Smooth muscle cell (in vitro differentiated cells): Measurements from ENCODE around the gene BCR. TPM values are rescaled to one million over a fixed set of nuclear protein-coding genes. Genes with fewer than 3 reads are reported as not detected.

ENCODE experiments used
- DNase-seq: peaks from one replicate; lab custom pipeline; 2025; ENCODE audit not compliant: unreplicated experiment; lab: John Stamatoyannopoulos, UW
- H2AFZ ChIP-seq: fragments of 200-600 bp; sonication (generic); 2 replicates; pipeline ENCODE4 v1.6.0; 2016; ENCODE audit warnings: antibody characterized with exemption, low read depth, mild to moderate bottlenecking
- H3F3A ChIP-seq: fragments of 200-600 bp; sonication (generic); 2 replicates; pipeline ENCODE4 v1.6.0; 2017; ENCODE audit warnings: antibody characterized with exemption, low read depth
- H3K27ac ChIP-seq: fragments of 200-600 bp; sonication (generic); 2 replicates; pipeline ENCODE4 v1.5.1; 2016; ENCODE audit warnings: low read depth, mild to moderate bottlenecking
- H3K27me3 ChIP-seq: fragments of 200-600 bp; sonication (generic); 2 replicates; pipeline ENCODE4 v1.6.1; 2016; ENCODE audit warnings: low read depth, mild to moderate bottlenecking
- H3K36me3 ChIP-seq: fragments of 200-600 bp; sonication (generic); 2 replicates; pipeline ENCODE4 v1.5.1; 2016; ENCODE audit warnings: low read depth
- H3K4me1 ChIP-seq: fragments of 200-600 bp; sonication (generic); 2 replicates; pipeline ENCODE4 v1.5.1; 2016; ENCODE audit warnings: low read depth
- H3K4me2 ChIP-seq: fragments of 200-600 bp; sonication (generic); 2 replicates; pipeline ENCODE4 v1.6.0; 2016; ENCODE audit warnings: mild to moderate bottlenecking
- H3K4me3 ChIP-seq: fragments of 200-600 bp; sonication (generic); 2 replicates; pipeline ENCODE4 v1.5.1; 2016; ENCODE audit warnings: mild to moderate bottlenecking
- H3K79me2 ChIP-seq: fragments of 200-600 bp; sonication (generic); 2 replicates; pipeline ENCODE4 v1.6.0; 2016; ENCODE audit warnings: low read depth, mild to moderate bottlenecking
- H3K9ac ChIP-seq: fragments of 200-600 bp; sonication (generic); 2 replicates; pipeline ENCODE4 v1.6.0; 2016; ENCODE audit warnings: low read depth
- H3K9me3 ChIP-seq: fragments of 200-600 bp; sonication (generic); replicated peaks from 2 replicates; pipeline ENCODE4 v1.5.1; 2016; ENCODE audit warnings: low read depth
- H4K20me1 ChIP-seq: fragments of 200-600 bp; sonication (generic); 2 replicates; pipeline ENCODE4 v1.6.0; 2016; ENCODE audit warnings: low read depth
- WGBS: methylation state at CpG from one replicate; pipeline ENCODE4 v1.1.7; 2016; ENCODE audit warnings: low lambda C conversion rate; 5-methylcytosine and 5-hydroxymethylcytosine counted together
- polyA plus RNA-seq: library from polyadenylated mRNA; unstranded; fragments of >200 nt; fragmentation: Nextera tagmentation; extraction: Ambion mirVana; gene quantifications from 2 replicates; pipeline ENCODE4 v1.2.1, GENCODE V29; 2016
- total RNA-seq: library from RNA; depleted of rRNA; stranded (reverse); fragments of >200 nt; gene quantifications from 2 replicates; pipeline ENCODE4 v1.2.3, GENCODE V29; 2014
- TF ChIP-seq, protein P1 (sequence below): fragments of 200-600 bp; sonication (generic); IDR thresholded peaks from 2 replicates; pipeline ENCODE4 v1.5.1; 2017; ENCODE audit warnings: borderline replicate concordance, mild to moderate bottlenecking, antibody characterized with exemption; ENCODE audit not compliant: insufficient read depth, poor library complexity, severe bottlenecking

Gene BCR
- total and polyA plus RNA-seq, 2 experiments from 2014 or later, result 11.1 to 13.4 TPM

DNA sequence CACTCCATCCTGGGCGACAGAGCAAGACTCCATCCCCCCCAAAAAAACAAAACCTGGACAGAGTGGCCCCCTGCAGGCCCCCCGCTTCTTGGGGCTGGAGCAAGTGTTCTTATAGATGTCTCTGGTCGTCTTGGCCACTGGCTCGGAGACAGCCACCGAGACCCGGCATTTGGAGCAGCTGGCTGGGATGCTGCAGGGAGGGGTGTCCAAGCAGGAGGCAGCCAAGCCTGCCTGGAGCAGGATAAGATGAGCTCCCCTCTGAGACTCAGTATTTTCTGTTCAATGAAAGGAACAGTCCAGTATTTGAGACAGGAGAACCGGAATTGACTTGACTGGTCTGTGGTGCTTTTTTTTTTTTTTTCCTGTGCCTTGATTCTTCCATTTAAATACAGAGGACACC is 44.5 kb downstream of the BCR start:
- Histone ChIP-seq H3K4me1 (peaks cover 11% of the 10 kb centered on the region), H3K36me3 (peaks cover 6% of the 10 kb centered on the region), H3K4me2 (no peak overlapping the region), H3K27me3 (no peaks in the 10 kb centered on the region), H3K9ac (no peak overlapping the region), H3F3A (no peaks in the 10 kb centered on the region), H4K20me1 (peaks cover 91% of the 10 kb centered on the region), H3K79me2 (peaks cover 64% of the 10 kb centered on the region), H3K9me3 (peaks cover 12% of the 10 kb centered on the region), H3K27ac (no peak overlapping the region), H3K4me3 (no peak overlapping the region), H2AFZ (no peak overlapping the region)
- TF ChIP-seq, protein P1, sequence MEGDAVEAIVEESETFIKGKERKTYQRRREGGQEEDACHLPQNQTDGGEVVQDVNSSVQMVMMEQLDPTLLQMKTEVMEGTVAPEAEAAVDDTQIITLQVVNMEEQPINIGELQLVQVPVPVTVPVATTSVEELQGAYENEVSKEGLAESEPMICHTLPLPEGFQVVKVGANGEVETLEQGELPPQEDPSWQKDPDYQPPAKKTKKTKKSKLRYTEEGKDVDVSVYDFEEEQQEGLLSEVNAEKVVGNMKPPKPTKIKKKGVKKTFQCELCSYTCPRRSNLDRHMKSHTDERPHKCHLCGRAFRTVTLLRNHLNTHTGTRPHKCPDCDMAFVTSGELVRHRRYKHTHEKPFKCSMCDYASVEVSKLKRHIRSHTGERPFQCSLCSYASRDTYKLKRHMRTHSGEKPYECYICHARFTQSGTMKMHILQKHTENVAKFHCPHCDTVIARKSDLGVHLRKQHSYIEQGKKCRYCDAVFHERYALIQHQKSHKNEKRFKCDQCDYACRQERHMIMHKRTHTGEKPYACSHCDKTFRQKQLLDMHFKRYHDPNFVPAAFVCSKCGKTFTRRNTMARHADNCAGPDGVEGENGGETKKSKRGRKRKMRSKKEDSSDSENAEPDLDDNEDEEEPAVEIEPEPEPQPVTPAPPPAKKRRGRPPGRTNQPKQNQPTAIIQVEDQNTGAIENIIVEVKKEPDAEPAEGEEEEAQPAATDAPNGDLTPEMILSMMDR, result no peak
- WGBS, result 98% methylated on average over 7 of the region's 7 CpGs
- no peak for DNase-seq

DNA sequence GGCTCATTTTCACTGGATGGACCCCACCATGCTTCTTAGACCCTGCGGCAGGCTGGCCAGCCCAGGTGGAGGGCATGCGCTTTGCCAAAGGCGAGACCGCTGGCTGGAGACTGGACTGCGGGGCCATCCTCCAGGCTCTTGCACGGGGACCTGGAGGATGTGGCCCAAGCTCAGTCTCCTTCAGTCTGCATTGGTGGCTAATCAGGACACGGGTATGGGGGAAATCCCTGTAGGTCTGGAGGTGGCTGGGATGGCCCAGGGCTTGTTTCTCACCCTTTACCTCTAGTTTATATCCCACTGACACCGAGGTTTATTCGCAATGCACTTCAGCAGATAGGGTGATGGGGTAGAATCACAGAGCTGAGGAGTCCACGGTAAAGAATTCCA is 45.0 kb downstream of the BCR start:
- H3K27me3 ChIP-seq, result no peaks in the 10 kb centered on the region
- no peaks in the 10 kb centered on the region for H3F3A ChIP-seq
- H3K4me1 ChIP-seq, result peaks cover 6% of the 10 kb centered on the region
- WGBS, result 90% methylated on average over 10 of the region's 10 CpGs
- TF ChIP-seq, protein P1, result no peak
- H3K4me3 ChIP-seq, result no peak overlapping the region
- no peak overlapping the region for H3K27ac ChIP-seq
- no peak overlapping the region for H2AFZ ChIP-seq
- DNase-seq, result no peak
- H3K4me2 ChIP-seq, result no peak overlapping the region
- no peak overlapping the region for H3K9ac ChIP-seq
- H4K20me1 ChIP-seq, result peaks cover 91% of the 10 kb centered on the region
- peaks cover 68% of the 10 kb centered on the region for H3K79me2 ChIP-seq
- H3K9me3 ChIP-seq, result peaks cover 12% of the 10 kb centered on the region
- peaks cover 6% of the 10 kb centered on the region for H3K36me3 ChIP-seq

DNA sequence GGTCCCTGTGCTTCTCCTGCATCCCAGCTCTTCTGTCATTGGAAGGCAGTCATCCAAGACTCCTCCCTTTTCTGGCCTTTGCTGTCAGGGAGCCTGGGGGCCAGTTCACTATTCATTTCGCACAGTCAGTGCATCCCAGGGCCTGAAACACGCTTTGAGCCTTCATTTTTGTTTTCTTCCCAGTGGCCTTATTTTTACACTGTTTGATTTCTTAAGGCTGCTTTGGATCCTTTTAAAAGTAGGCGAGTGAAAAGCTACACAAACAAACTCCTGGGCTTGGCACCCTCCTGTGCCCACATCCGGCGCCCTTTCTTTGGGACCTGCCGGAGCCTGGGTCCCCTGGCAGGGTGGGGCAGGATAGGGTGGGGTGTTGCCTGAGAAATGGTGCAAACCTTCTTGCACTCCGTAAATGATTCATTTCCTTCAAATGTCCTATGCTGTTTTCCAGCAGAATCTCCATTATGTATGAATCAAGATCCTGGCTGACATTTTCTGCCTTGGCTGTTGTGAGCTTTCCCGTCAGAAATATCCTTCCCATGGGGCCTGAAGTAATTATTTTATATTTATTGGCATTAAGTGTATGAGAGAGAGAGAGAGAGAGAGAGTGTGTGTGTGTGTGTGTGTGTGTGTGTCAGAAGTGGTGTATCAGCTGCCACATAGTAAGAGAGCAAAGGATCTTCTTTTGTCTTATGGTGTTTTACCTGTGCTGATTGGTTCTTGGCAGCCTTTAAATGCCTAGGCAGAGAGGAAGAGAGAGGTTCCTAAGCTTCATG is 45.6 kb downstream of the BCR start:
- H3K4me3 ChIP-seq, result no peak overlapping the region
- H3K27ac ChIP-seq, result no peak overlapping the region
- no peaks in the 10 kb centered on the region for H3K27me3 ChIP-seq
- peaks cover 68% of the 10 kb centered on the region for H3K79me2 ChIP-seq
- DNase-seq, result no peak
- H3K4me1 ChIP-seq, result peaks cover 8% of the 10 kb centered on the region
- H2AFZ ChIP-seq, result no peak overlapping the region
- H3K4me2 ChIP-seq, result no peak overlapping the region
- H3K9ac ChIP-seq, result no peak overlapping the region
- H3K36me3 ChIP-seq, result peaks cover 6% of the 10 kb centered on the region
- H4K20me1 ChIP-seq, result peaks cover 91% of the 10 kb centered on the region
- no peaks in the 10 kb centered on the region for H3F3A ChIP-seq
- WGBS, result 84% methylated on average over 8 of the region's 8 CpGs
- peaks cover 12% of the 10 kb centered on the region for H3K9me3 ChIP-seq
- TF ChIP-seq, protein P1, result no peak

DNA sequence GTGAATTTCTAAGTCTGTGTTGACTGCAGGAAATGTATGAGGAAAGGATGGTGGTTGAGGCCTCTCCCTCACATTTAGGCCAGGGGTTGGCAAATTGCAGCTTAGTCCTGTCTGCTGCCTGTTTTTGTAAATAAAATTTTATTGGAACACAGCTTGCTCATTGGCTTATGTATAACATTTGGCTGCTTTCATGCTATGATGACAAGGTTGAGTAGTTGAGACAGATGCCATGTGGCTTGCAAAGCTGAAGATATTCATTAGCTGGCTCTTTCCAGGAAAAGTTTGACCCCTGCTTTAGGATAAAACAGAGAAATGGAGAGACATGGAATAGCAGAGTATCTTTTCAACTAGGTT is 46.2 kb downstream of the BCR start:
- peaks cover 12% of the 10 kb centered on the region for H3K4me1 ChIP-seq
- no peak overlapping the region for H3K4me2 ChIP-seq
- H3K79me2 ChIP-seq, result peaks cover 63% of the 10 kb centered on the region
- H3K9ac ChIP-seq, result no peak overlapping the region
- H3K27ac ChIP-seq, result no peak overlapping the region
- H3K27me3 ChIP-seq, result no peaks in the 10 kb centered on the region
- TF ChIP-seq, protein P1, result no peak
- DNase-seq, result no peak
- peaks cover 6% of the 10 kb centered on the region for H3K36me3 ChIP-seq
- peaks cover 12% of the 10 kb centered on the region for H3K9me3 ChIP-seq
- H4K20me1 ChIP-seq, result peaks cover 91% of the 10 kb centered on the region
- no peaks in the 10 kb centered on the region for H3F3A ChIP-seq
- H3K4me3 ChIP-seq, result no peak overlapping the region
- no peak overlapping the region for H2AFZ ChIP-seq
